GM23248 (cell line): ENCODE measurements around the gene HINT3. TPM values are rescaled to one million over a fixed set of nuclear protein-coding genes. Genes with fewer than 3 reads are reported as not detected.

Experiments
- DNase-seq: peaks from one replicate; pipeline ENCODE4 v3.0.0-alpha.2; 2015
- H2AFZ ChIP-seq: fragments of 200-600 bp; sonication (generic); 2 replicates; pipeline ENCODE4 v1.6.1; 2016; ENCODE audit warnings: antibody characterized with exemption
- H3F3A ChIP-seq: fragments of 200-600 bp; sonication (generic); 2 replicates; pipeline ENCODE4 v1.6.1; 2016; ENCODE audit warnings: mild to moderate bottlenecking, antibody characterized with exemption, mixed run types; ENCODE audit not compliant: insufficient read depth
- H3K27ac ChIP-seq: fragments of 200-600 bp; sonication (generic); 2 replicates; pipeline ENCODE4 v1.5.1; 2016; ENCODE audit warnings: mild to moderate bottlenecking
- H3K27me3 ChIP-seq: fragments of 200-600 bp; sonication (generic); replicated peaks from 2 replicates; pipeline ENCODE4 v1.6.1; 2016; ENCODE audit warnings: mild to moderate bottlenecking; ENCODE audit not compliant: insufficient read depth
- H3K36me3 ChIP-seq: fragments of 200-600 bp; sonication (generic); 2 replicates; pipeline ENCODE4 v1.6.1; 2016; ENCODE audit warnings: low read depth, mild to moderate bottlenecking
- H3K4me1 ChIP-seq: fragments of 200-600 bp; sonication (generic); 2 replicates; pipeline ENCODE4 v1.6.1; 2016; ENCODE audit warnings: mild to moderate bottlenecking; ENCODE audit not compliant: insufficient read depth
- H3K4me2 ChIP-seq: fragments of 200-600 bp; sonication (generic); one replicate; pipeline ENCODE4 v1.6.1; 2016; ENCODE audit warnings: mild to moderate bottlenecking; ENCODE audit not compliant: unreplicated experiment
- H3K4me3 ChIP-seq: fragments of 200-600 bp; sonication (generic); 2 replicates; pipeline ENCODE4 v1.5.1; 2016; ENCODE audit warnings: mild to moderate bottlenecking
- H3K79me2 ChIP-seq: fragments of 200-600 bp; sonication (generic); 2 replicates; pipeline ENCODE4 v1.6.1; 2016; ENCODE audit warnings: mild to moderate bottlenecking; ENCODE audit not compliant: insufficient read depth
- H3K9ac ChIP-seq: fragments of 200-600 bp; sonication (generic); 2 replicates; pipeline ENCODE4 v1.6.1; 2016; ENCODE audit warnings: mild to moderate bottlenecking
- H3K9me2 ChIP-seq: fragments of 200-600 bp; sonication (generic); 2 replicates; pipeline ENCODE4 v1.6.1; 2016; ENCODE audit warnings: mixed run types, mild to moderate bottlenecking, moderate library complexity; ENCODE audit not compliant: insufficient read depth
- H3K9me3 ChIP-seq: fragments of 200-600 bp; sonication (generic); one replicate; pipeline ENCODE4 v1.6.1; 2017; ENCODE audit warnings: low read depth
- H4K20me1 ChIP-seq: fragments of 200-600 bp; sonication (generic); 2 replicates; pipeline ENCODE4 v1.6.0; 2016; ENCODE audit not compliant: insufficient read depth
- EZH2 ChIP-seq: fragments of 200-600 bp; sonication (generic); IDR thresholded peaks from 2 replicates; pipeline ENCODE4 v1.6.1; 2018; ENCODE audit warnings: antibody characterized with exemption, mild to moderate bottlenecking; ENCODE audit not compliant: insufficient read depth, poor library complexity, severe bottlenecking
- EZH2phosphoT487 ChIP-seq: fragments of 200-600 bp; sonication (generic); IDR thresholded peaks from 2 replicates; pipeline ENCODE4 v1.6.1; 2018; ENCODE audit warnings: antibody characterized with exemption, moderate library complexity, mild to moderate bottlenecking, low read depth; ENCODE audit not compliant: insufficient read depth
- WGBS, 2 experiments: methylation state at CpG; one replicate each; pipeline ENCODE4 v1.1.6; 2015 to 2017; ENCODE audit warnings: low lambda C conversion rate in 2 of 2, low coverage in 1 of 2; ENCODE audit errors: missing lambda C conversion rate in 2 of 2; 5-methylcytosine and 5-hydroxymethylcytosine counted together
- in situ Hi-C: fragments of 300-500 bp; cut with MboI; formaldehyde crosslinking; loops from 2 replicates; pipeline ENCODE4 v1.15.0; 2020
- polyA plus RNA-seq: library from polyadenylated mRNA; unstranded; fragments of >200 nt; fragmentation: Nextera tagmentation; extraction: Ambion mirVana; gene quantifications from 2 replicates; pipeline ENCODE4 v1.2.1, GENCODE V29; 2016
- total RNA-seq: library from RNA; depleted of rRNA; stranded (reverse); fragments of >200 nt; shearing (Covaris generic); gene quantifications from 2 replicates; pipeline ENCODE4 v1.2.3, GENCODE V29; 2014

Gene HINT3
- total and polyA plus RNA-seq, 2 experiments from 2014 or later: 7.0 to 20.5 TPM

- Histone ChIP-seq H3F3A (peaks cover 6% of the 10 kb centered on the region), H3K9me2 (no peaks in the 10 kb centered on the region), H3K9ac (no peak overlapping the region), H3K4me3 (no peak overlapping the region), H3K4me1 (peaks cover 9% of the 10 kb centered on the region), H3K9me3 (no peaks in the 10 kb centered on the region), H3K27me3 (no peaks in the 10 kb centered on the region), H4K20me1 (no peaks in the 10 kb centered on the region), H3K36me3 (no peaks in the 10 kb centered on the region), H2AFZ (no peak overlapping the region), H3K79me2 (peaks cover 65% of the 10 kb centered on the region), H3K4me2 (no peak overlapping the region), H3K27ac (no peak overlapping the region)
- 31 to 41% methylated on average over 3 of the region's 3 CpGs for WGBS, 2 experiments
- TF ChIP-seq EZH2: no peak
- TF ChIP-seq EZH2phosphoT487: no peak
- in situ Hi-C loops: no loop called here
- DNase-seq: no peak
These were observed 33.1 kb downstream of the HINT3 start for GRCh38 chr6:125989631-125990030.

GRCh38 chr6:125991653-125992052 is 35.1 kb downstream of the HINT3 start:
- no peaks in the 10 kb centered on the region for H4K20me1 ChIP-seq
- no peak overlapping the region for H3K9ac ChIP-seq
- H3K4me3 ChIP-seq: no peak overlapping the region
- H3F3A ChIP-seq: no peaks in the 10 kb centered on the region; the same call in 1 of the 2 replicates
- H3K79me2 ChIP-seq: peaks cover 57% of the 10 kb centered on the region
- no peak overlapping the region for H2AFZ ChIP-seq
- DNase-seq: no peak
- H3K4me2 ChIP-seq: no peak overlapping the region
- WGBS, 2 experiments: 93 to 98% methylated on average over 1 of the region's 1 CpG
- no peak for TF ChIP-seq EZH2phosphoT487
- no peak for TF ChIP-seq EZH2
- no peaks in the 10 kb centered on the region for H3K9me3 ChIP-seq
- H3K4me1 ChIP-seq: no peaks in the 10 kb centered on the region
- H3K27ac ChIP-seq: no peak overlapping the region
- H3K36me3 ChIP-seq: no peaks in the 10 kb centered on the region
- H3K9me2 ChIP-seq: no peaks in the 10 kb centered on the region
- in situ Hi-C loops: no loop called here
- H3K27me3 ChIP-seq: no peaks in the 10 kb centered on the region

- TF ChIP-seq EZH2phosphoT487: no peak
- no peak overlapping the region for H3K27ac ChIP-seq
- peaks cover 34% of the 10 kb centered on the region for H3K79me2 ChIP-seq
- H3K4me3 ChIP-seq: no peak overlapping the region
- in situ Hi-C loops: no loop called here
- H3K36me3 ChIP-seq: peaks cover 18% of the 10 kb centered on the region
- WGBS, 2 experiments: 52 to 56% methylated on average over 5 of the region's 5 CpGs
- no peaks in the 10 kb centered on the region for H3K27me3 ChIP-seq
- H3K9me2 ChIP-seq: no peaks in the 10 kb centered on the region
- no peaks in the 10 kb centered on the region for H4K20me1 ChIP-seq
- no peak for DNase-seq
- H3K4me1 ChIP-seq: no peaks in the 10 kb centered on the region
- H3K9me3 ChIP-seq: no peaks in the 10 kb centered on the region
- H2AFZ ChIP-seq: no peak overlapping the region
- no peak overlapping the region for H3K4me2 ChIP-seq
- no peaks in the 10 kb centered on the region for H3F3A ChIP-seq
- no peak overlapping the region for H3K9ac ChIP-seq
These were observed 38.3 kb downstream of the HINT3 start for GRCh38 chr6:125994670-125995488.

GRCh38 chr6:125995972-125996580 is 39.5 kb downstream of the HINT3 start:
- no peaks in the 10 kb centered on the region for H3K4me1 ChIP-seq
- peaks cover 29% of the 10 kb centered on the region for H3K79me2 ChIP-seq
- in situ Hi-C loops: no loop called here
- TF ChIP-seq EZH2phosphoT487: no peak
- TF ChIP-seq EZH2: no peak
- 2 to 3% methylated on average over 8 of the region's 8 CpGs for WGBS, 2 experiments
- H3K9ac ChIP-seq: no peak overlapping the region
- DNase-seq: peak; percentile 75
- H3K36me3 ChIP-seq: peaks cover 21% of the 10 kb centered on the region
- H4K20me1 ChIP-seq: no peaks in the 10 kb centered on the region
- H3F3A ChIP-seq: no peaks in the 10 kb centered on the region
- H2AFZ ChIP-seq: no peak overlapping the region
- no peaks in the 10 kb centered on the region for H3K9me2 ChIP-seq
- H3K9me3 ChIP-seq: no peaks in the 10 kb centered on the region
- H3K4me2 ChIP-seq: peak overlapping the region; percentile 52
- no peaks in the 10 kb centered on the region for H3K27me3 ChIP-seq
- H3K27ac ChIP-seq: no peak overlapping the region
- H3K4me3 ChIP-seq: peak overlapping the region; percentile 44
